PC-9 (cell line): Measurements from ENCODE around the gene IYD. TPM values are rescaled to one million over a fixed set of nuclear protein-coding genes. Genes with fewer than 3 reads are reported as not detected.

ENCODE experiments used
- BruUV-seq: library from RNA; stranded (reverse); fragments of 400-500 nt; replicated peaks from 2 replicates; lab custom pipeline; 2021; lab: Mats Ljungman, UMichigan
- CTCF ChIA-PET: fragments of 300-600 bp; sonication (Branson Sonifier 250); formaldehyde crosslinking; loops from one replicate; lab custom pipeline; 2022; ENCODE audit warnings: antibody characterized with exemption; lab: Charles Lee
- POLR2A ChIA-PET: fragments of 300-600 bp; sonication (Branson Sonifier 250); formaldehyde crosslinking; loops from one replicate; lab custom pipeline; 2022; ENCODE audit warnings: antibody characterized with exemption; ENCODE audit not compliant: unreplicated experiment; lab: Charles Lee
- DNase-seq, 2 experiments: peaks; one replicate each; pipeline versions ENCODE4 v3.0.0 to v3.0.0-alpha.2; 2015 to 2022; ENCODE audit warnings: mixed read lengths in 1 of 2
- H2AFZ ChIP-seq: fragments of 200-600 bp; sonication (generic); 2 replicates; pipeline ENCODE4 v1.8.1; 2017; ENCODE audit warnings: antibody characterized with exemption
- H3F3A ChIP-seq: fragments of 200-600 bp; sonication (generic); 2 replicates; pipeline ENCODE4 v1.8.1; 2017; ENCODE audit warnings: antibody characterized with exemption, mild to moderate bottlenecking, low read depth; ENCODE audit not compliant: insufficient read depth
- H3K27ac ChIP-seq: fragments of 200-600 bp; sonication (generic); 2 replicates; pipeline ENCODE4 v1.6.1; 2016; ENCODE audit warnings: mixed run types
- H3K27me3 ChIP-seq: fragments of 200-600 bp; sonication (generic); 2 replicates; pipeline ENCODE4 v1.6.1; 2016; ENCODE audit warnings: low read depth, mixed run types; ENCODE audit not compliant: insufficient read depth
- H3K36me3 ChIP-seq: fragments of 200-600 bp; sonication (generic); 2 replicates; pipeline ENCODE4 v1.6.1; 2016; ENCODE audit warnings: low read depth, mixed run types
- H3K4me1 ChIP-seq: fragments of 200-600 bp; sonication (generic); replicated peaks from 2 replicates; pipeline ENCODE4 v1.6.1; 2016; ENCODE audit warnings: mixed run types; ENCODE audit not compliant: insufficient read depth
- H3K4me2 ChIP-seq: fragments of 200-600 bp; sonication (generic); 2 replicates; pipeline ENCODE4 v1.6.1; 2017; ENCODE audit warnings: mixed run types
- H3K4me3 ChIP-seq: fragments of 200-600 bp; sonication (generic); 2 replicates; pipeline ENCODE4 v1.6.1; 2016; ENCODE audit warnings: mixed run types
- H3K79me2 ChIP-seq: fragments of 200-600 bp; sonication (generic); 2 replicates; pipeline ENCODE4 v1.6.1; 2017; ENCODE audit warnings: low read depth, mixed run types
- H3K9me2 ChIP-seq: fragments of 200-600 bp; sonication (generic); 2 replicates; pipeline ENCODE4 v1.8.1; 2017; ENCODE audit warnings: mild to moderate bottlenecking; ENCODE audit not compliant: insufficient read depth
- H3K9me3 ChIP-seq: fragments of 200-600 bp; sonication (generic); 2 replicates; pipeline ENCODE4 v1.8.1; 2016; ENCODE audit warnings: low read depth; ENCODE audit not compliant: insufficient read depth
- H4K20me1 ChIP-seq: fragments of 200-600 bp; sonication (generic); 2 replicates; pipeline ENCODE4 v1.8.1; 2017; ENCODE audit not compliant: insufficient read depth
- EZH2 ChIP-seq: fragments of 200-600 bp; sonication (generic); IDR thresholded peaks from 2 replicates; pipeline ENCODE4 v1.8.0; 2017; ENCODE audit warnings: antibody characterized with exemption, low read depth
- intact Hi-C: fragments of 100-400 bp; cut with micrococcal nuclease; formaldehyde crosslinking; loops from one replicate; pipeline ENCODE4 v1.10.0; 2022; ENCODE audit not compliant: unreplicated experiment
- total RNA-seq: library from RNA; stranded (reverse); gene quantifications from 2 replicates; pipeline ENCODE4 v1.2.3, GENCODE V29; 2021
- TF ChIP-seq, protein P1 (sequence below): fragments of 200-600 bp; sonication (generic); conservative IDR thresholded peaks from 2 replicates; pipeline ENCODE4 v1.6.1; 2017; ENCODE audit warnings: mixed run types, antibody characterized with exemption, mild to moderate bottlenecking, moderate library complexity

Gene IYD
- total RNA-seq, 1 experiment from 2014 or later, result not detected

DNA sequence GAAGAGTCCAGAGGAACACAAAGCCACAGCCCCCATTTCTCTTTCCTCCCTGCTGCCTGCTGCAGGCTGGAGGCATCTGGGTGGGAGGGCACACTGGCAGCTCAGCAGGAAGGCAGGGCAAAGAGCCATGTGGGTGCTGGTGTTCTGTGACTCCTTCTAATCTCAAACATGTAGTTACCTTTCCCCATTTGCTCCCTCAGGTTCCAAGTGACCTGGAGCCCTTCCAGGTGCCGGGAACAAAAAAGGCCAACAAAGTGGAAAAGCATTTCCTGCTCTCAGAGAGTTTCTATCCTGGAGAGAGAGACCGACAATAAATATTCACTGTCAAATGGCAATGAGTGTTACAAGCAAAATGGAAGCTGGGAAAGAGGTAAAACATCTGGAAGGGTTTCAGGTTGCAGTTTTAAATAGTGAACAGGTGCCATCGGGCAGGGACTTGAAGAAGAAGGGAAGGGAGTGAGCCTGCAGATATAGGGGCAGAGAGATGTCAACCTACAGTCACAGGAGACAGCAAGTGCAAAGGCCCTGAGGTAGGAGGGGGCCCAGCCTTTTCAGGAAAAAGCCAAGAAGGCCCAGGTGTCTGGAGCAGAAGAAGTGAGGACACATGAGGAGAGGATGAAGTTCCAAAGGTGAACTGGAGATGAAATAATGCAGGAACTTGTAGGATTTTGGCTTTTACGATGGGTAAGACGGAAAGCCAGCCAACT lies 43.6 kb upstream of the IYD start:
- Histone ChIP-seq H3K9me2 (no peaks in the 10 kb centered on the region), H3K9me3 (no peaks in the 10 kb centered on the region), H4K20me1 (no peaks in the 10 kb centered on the region), H3K4me3 (no peak overlapping the region), H3K4me1 (peaks cover 13% of the 10 kb centered on the region; the same call in 1 of the 2 replicates), H3K27ac (peak overlapping the region; percentile 18; the same call in 1 of the 2 replicates), H2AFZ (no peak overlapping the region), H3K79me2 (no peaks in the 10 kb centered on the region), H3F3A (peaks cover 7% of the 10 kb centered on the region), H3K36me3 (no peaks in the 10 kb centered on the region), H3K27me3 (no peaks in the 10 kb centered on the region), H3K4me2 (peak overlapping the region; percentile 20; the same call in 1 of the 2 replicates)
- DNase-seq, result peak; percentile 27 to 56
- ChIA-PET POLR2A (interaction anchor here (0.7 kb wide), 1 partner anchor 233 kb away, joined by 10 read pairs; no protein-coding TSS in a partner anchor), CTCF (interaction anchor here (0.6 kb wide), 1 partner anchor 1365 kb away, joined by 3 read pairs; no protein-coding TSS in a partner anchor)
- BruUV-seq, result no TSS peak
- intact Hi-C loops, result no loop called here
- TF ChIP-seq, protein P1, sequence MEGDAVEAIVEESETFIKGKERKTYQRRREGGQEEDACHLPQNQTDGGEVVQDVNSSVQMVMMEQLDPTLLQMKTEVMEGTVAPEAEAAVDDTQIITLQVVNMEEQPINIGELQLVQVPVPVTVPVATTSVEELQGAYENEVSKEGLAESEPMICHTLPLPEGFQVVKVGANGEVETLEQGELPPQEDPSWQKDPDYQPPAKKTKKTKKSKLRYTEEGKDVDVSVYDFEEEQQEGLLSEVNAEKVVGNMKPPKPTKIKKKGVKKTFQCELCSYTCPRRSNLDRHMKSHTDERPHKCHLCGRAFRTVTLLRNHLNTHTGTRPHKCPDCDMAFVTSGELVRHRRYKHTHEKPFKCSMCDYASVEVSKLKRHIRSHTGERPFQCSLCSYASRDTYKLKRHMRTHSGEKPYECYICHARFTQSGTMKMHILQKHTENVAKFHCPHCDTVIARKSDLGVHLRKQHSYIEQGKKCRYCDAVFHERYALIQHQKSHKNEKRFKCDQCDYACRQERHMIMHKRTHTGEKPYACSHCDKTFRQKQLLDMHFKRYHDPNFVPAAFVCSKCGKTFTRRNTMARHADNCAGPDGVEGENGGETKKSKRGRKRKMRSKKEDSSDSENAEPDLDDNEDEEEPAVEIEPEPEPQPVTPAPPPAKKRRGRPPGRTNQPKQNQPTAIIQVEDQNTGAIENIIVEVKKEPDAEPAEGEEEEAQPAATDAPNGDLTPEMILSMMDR, result no peak
- no peak for TF ChIP-seq EZH2

DNA sequence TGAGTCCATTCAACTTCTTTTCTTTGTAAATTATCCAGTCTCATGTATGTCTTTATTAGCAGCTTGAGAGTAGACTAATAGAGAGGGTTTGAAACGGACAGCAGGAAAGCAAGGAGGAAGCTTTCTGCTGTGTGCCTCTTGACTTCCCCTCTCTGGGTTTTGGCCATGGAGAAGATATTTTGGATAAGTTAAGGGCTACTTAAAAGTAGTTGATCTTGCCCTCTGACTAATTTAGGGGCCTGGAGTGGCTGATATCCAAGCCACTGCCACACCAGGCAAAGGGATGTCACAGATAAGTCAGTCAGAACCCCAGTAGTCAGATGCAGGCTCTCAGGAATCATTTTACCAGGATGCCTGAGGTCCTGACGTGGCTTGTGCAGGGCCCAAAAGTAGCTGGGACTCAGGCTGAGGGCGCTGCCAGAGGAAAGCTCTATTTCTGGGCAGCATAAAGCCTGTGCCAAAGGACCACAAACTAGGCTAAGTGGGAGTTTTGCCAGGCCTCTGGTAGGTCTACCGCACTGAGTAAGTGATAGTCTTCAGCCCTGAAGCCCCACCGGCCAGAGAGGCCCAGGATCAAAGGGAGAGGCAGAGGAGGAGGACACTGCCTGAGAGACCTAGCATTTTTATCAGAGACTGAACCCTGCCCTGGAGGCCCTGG lies 41.6 kb upstream of the IYD start:
- intact Hi-C loops, result no loop called here
- TF ChIP-seq, protein P1, result no peak

DNA sequence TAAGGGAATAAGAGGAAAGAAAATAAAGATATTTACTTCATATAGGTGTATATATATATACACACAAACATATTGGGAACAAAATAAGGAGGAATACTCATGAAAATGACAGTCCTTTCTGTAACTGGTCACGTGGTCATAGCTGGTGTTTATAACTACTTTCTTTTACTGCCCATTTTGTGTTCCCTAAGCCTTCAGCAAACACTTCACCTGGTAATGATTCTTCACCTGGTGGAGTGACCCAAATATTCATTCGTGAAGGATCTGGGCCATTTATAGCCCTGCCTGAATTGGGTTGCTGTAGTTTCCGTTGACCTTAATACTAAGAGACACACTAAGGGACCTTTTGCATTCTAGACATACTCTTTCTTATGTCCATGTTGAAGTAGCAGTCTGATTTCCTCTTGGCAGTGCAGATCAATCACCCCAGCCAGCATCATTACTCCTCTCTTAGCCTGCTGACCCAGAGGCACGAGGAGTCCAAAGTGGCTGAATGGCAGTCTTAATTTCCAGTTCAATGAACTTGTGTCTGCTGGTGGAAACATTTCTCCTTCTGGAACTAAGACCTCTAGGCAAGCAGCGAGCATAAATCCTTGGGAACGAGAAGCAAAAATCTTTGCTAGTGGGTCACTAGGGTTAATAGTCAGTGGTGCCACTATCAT lies 39.9 kb upstream of the IYD start:
- no peaks in the 10 kb centered on the region for H4K20me1 ChIP-seq
- H3F3A ChIP-seq, result peaks cover 7% of the 10 kb centered on the region
- no peaks in the 10 kb centered on the region for H3K36me3 ChIP-seq
- no peak overlapping the region for H3K27ac ChIP-seq
- peaks cover 13% of the 10 kb centered on the region; the same call in 1 of the 2 replicates for H3K4me1 ChIP-seq
- no peaks in the 10 kb centered on the region for H3K79me2 ChIP-seq
- H3K9me2 ChIP-seq, result no peaks in the 10 kb centered on the region
- H3K9me3 ChIP-seq, result no peaks in the 10 kb centered on the region
- intact Hi-C loops, result no loop called here
- no peaks in the 10 kb centered on the region for H3K27me3 ChIP-seq
- DNase-seq, result no peak
- CTCF ChIA-PET, result no interaction called here
- no peak overlapping the region for H2AFZ ChIP-seq
- no peak overlapping the region for H3K4me2 ChIP-seq
- no TSS peak for BruUV-seq
- POLR2A ChIA-PET, result no interaction called here
- TF ChIP-seq, protein P1, result no peak
- no peak for TF ChIP-seq EZH2
- no peak overlapping the region for H3K4me3 ChIP-seq

More for the DNA sequence above, 41.6 kb upstream of the IYD start:
- no peak for DNase-seq
- no peaks in the 10 kb centered on the region for H3K36me3 ChIP-seq
- ChIA-PET POLR2A (no interaction called here), CTCF (no interaction called here)
- no TSS peak for BruUV-seq
- no peaks in the 10 kb centered on the region for H3K9me2 ChIP-seq
- H3K4me3 ChIP-seq, result no peak overlapping the region
- H3K4me2 ChIP-seq, result no peak overlapping the region
- no peak overlapping the region for H2AFZ ChIP-seq
- no peaks in the 10 kb centered on the region for H3K27me3 ChIP-seq
- no peak overlapping the region for H3K27ac ChIP-seq
- peaks cover 7% of the 10 kb centered on the region for H3F3A ChIP-seq
- no peaks in the 10 kb centered on the region for H3K9me3 ChIP-seq
- no peaks in the 10 kb centered on the region for H4K20me1 ChIP-seq
- H3K4me1 ChIP-seq, result peaks cover 13% of the 10 kb centered on the region; the same call in 1 of the 2 replicates
- no peaks in the 10 kb centered on the region for H3K79me2 ChIP-seq
